GM20000 (cell line): Measurements from ENCODE around the gene ACADVL.

ENCODE experiments used
- DNase-seq: peaks from one replicate; pipeline ENCODE4 v3.0.0; 2012; ENCODE audit warnings: low spot score
- TF ChIP-seq, protein P1 (sequence below): IDR thresholded peaks from 2 replicates; pipeline ENCODE4 v1.5.1; 2012; ENCODE audit warnings: mild to moderate bottlenecking, control low read depth; ENCODE audit errors: extremely low read depth, missing control alignments

Gene ACADVL

DNA sequence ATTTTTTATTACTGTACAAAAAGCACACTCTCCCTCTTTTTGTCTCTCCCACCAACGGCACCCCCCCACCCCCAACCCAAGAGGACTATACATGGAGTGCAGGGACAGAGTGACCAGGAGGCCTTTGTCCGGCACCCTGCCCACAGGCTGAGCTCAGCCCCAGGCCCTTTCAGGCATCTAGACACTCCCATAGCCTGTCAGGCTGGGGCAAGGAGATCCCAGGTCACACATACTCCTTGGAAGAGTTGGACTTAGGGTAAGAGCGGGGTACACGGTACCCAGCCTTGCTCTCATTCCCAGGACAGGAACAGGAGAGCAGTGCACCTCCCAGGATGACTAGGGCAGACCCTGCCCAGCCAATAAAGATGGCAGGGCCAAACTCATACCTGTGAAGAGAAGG is 40.4 kb downstream of the ACADVL start:
- TF ChIP-seq, protein P1, sequence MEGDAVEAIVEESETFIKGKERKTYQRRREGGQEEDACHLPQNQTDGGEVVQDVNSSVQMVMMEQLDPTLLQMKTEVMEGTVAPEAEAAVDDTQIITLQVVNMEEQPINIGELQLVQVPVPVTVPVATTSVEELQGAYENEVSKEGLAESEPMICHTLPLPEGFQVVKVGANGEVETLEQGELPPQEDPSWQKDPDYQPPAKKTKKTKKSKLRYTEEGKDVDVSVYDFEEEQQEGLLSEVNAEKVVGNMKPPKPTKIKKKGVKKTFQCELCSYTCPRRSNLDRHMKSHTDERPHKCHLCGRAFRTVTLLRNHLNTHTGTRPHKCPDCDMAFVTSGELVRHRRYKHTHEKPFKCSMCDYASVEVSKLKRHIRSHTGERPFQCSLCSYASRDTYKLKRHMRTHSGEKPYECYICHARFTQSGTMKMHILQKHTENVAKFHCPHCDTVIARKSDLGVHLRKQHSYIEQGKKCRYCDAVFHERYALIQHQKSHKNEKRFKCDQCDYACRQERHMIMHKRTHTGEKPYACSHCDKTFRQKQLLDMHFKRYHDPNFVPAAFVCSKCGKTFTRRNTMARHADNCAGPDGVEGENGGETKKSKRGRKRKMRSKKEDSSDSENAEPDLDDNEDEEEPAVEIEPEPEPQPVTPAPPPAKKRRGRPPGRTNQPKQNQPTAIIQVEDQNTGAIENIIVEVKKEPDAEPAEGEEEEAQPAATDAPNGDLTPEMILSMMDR, result no peak
- no peak for DNase-seq

DNA sequence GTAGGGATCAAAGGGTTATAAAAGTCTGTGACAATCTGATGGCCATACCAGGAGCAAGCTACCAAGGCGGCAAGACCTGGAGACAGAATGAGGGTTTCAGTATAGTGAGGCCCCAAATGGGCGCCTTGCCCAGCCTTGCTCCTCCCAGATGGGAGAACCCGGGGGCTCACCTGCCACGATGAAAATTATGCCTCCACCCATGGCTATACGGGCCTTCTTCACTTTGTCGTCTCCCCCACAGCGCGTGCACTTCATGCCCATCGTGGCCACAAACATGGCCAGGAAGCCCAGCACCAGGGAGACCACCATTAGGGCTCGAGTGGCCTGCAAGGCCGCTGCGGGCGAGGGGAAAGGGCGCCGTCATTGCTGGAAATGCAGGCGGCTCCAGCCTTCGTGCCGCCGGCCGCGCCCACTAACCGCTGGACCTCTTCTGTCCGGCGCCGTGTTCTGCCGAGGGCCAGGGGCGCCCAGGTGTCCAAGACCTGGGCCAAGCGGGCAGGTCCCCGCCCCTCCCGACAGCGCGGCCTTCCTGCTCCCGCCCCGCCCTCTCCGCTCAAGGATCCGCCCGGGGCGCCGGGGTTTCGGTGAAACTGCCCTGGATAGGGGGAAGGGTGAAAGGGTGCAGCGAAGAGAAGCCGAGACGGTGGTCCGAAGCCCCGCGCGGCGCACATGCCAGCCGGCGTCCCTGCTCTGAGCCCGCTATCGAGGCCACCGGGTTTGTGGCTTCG is 41.1 kb downstream of the ACADVL start:
- DNase-seq, result peak; percentile 71
- TF ChIP-seq, protein P1, result no peak

DNA sequence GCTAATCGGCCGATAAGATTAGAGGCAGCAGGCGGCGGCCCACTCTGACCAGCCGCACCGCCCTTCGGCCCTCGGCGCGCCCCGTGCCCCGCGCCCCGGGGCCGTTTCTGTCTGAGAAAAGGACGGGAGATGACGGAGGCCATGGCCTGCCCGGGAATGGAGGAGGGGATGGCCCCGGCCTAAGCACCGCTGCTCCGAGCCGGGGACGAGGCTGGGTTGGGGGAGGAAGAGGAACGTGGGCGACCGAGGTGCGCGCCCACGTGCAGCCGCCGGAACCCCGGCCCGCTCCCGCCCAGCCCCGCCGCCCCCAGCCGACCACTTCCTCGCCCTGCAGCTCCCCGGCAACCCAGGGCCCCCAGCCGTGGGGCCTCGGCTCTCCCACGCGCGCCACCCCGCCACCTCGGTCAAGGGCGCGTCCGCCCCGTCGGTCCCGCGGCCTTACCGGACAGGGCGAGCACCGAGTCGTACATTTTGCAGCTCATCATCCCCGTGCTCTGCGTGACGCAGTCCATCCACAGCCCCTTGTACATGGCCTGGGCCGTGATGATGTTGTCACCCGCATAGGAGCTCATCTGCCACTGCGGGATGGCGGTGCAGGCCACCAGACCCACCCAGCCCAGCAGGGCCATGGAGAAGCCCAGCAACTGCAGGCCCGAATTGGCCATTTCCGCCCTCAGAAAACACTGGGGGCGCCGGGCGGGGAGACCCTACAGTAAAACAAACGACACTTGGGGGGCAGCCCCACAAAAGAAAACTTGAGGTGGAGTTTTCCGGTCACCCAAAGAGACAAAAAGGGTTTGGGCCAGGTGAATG is 41.8 kb downstream of the ACADVL start:
- peak; percentile 76 for DNase-seq
- TF ChIP-seq, protein P1, result no peak

DNA sequence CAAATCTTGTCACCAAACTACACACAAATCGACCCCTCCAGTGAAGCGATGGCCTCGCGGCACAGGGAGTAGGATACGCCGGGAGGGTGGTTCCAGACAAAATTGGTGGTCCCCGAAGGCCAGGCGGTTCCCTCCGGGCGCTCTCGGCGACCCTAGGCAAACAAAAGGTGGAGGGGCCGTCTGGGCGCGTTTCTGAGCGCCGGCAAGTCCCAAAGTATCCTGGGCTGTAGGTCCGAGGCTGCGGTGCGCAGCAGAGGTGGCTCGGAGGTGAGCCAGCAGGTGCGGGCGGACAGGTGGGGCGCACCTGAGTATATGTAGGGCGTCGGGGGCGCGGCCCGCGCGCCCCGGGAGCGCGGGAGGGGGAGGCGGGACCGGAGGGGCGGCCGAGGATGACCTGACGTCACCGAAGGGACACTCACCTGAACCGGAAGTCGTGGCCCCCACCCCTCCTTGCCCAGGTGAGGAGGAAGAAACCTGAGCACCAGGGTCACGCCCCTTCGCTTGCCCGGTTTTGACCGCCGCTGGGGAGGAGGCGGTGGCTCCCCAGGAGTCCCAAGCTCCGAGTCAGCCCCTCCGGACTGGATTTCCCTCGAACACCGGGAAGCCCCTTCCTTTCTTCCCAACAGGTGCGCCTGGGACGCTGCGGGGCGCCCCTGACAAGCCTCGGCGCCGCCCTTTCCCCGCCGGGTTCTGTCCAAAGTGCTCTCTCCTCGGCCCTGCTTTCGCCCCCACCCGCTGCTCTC is 42.6 kb downstream of the ACADVL start, which contains the start of gene CLDN7:
Gene CLDN7 (minus strand): TSS at position 287 of the 743 bp plus-strand sequence. CDS start 435 bp downstream, outside the sequence.
- DNase-seq, result peak; percentile 55
- TF ChIP-seq, protein P1, result no peak

DNA sequence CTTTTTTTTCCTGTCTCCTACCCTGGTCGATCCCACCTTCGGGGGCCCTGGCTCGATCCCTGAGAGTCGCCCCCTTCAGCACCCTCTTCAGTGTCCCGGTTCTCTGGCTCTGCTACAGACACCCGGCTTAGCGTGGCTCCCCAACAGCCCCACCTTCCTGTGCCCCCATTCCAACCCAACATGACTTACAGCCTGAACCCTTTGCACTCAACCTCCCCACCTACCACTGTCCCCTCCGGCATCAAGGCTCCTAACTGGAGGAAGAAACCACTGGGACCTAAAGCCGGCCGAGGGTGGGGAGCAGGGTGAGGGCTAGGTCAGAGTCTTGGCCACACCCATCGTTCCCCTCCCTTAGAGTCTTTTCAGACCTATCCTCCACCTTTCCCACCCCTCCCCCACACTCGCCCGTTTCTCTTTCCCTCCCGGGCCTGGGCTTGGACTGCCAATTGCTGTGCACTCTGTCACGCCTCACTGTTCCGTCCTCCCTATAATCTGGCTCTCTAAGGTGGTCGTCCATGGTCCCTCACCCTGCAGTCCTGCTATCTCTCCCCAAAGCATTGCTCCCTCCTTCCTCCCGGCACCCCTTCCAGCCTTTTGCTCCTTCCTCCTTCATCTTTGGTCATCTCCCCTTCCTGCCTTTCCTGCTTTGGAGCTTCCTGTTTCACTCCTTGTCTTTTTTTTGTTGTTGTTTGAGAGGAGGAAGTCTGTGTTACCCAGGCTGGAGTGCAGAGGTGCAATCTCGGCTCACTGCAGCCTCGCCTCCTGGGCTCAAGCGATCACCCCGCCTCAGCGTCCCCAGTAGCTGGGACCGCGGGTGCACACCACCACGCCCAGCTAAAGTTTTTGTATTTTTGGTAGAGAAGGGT is 43.4 kb downstream of the ACADVL start:
- TF ChIP-seq, protein P1, result no peak
- peak; percentile 40 for DNase-seq

DNA sequence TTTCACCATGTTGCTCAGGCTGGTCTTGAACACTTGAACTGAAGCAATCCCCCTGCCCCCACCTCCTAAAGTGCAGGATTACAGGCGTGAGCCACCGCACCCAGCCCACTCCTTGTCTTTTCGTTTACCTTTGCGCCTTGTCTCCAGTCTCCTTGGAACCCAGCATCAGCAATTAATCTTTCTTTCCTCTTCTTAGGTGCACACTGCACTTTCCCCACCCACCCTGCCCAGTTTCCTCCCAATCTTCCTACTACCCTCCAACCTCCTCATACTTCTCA is 44.0 kb downstream of the ACADVL start:
- TF ChIP-seq, protein P1, result no peak
- no peak for DNase-seq
